ENCODE measurements around the gene NR5A2.
"Not testable (repeated sequence)": the region's sequence is repeated elsewhere in the genome, so short reads cannot be mapped to it uniquely, and the experiment has no call there.

The NR5A2 gene

GRCh38 chr1:200163911-200164310 is 136.4 kb downstream of the NR5A2 start:
- DNase-seq (ENCODE audit: low read depth) = no peak

- no peak for DNase-seq (ENCODE audit: low read depth)
Observed at GRCh38 chr1:200165493-200166220, 138.1 kb downstream of the NR5A2 start.

GRCh38 chr1:200166411-200166810 is 138.9 kb downstream of the NR5A2 start:
- DNase-seq (ENCODE audit: low read depth) = no peak

- DNase-seq (ENCODE audit: low read depth) = no peak
Observed at GRCh38 chr1:200168926-200169325, 141.4 kb downstream of the NR5A2 start.

GRCh38 chr1:200172311-200172710 is 144.8 kb downstream of the NR5A2 start:
- peak; percentile 38 for DNase-seq (ENCODE audit: low read depth)

GRCh38 chr1:200173097-200173618 is 145.6 kb downstream of the NR5A2 start:
- no peak for DNase-seq (ENCODE audit: low read depth)

GRCh38 chr1:200174525-200175295 is 147.2 kb downstream of the NR5A2 start:
- no peak for DNase-seq (ENCODE audit: low read depth)

- no peak for DNase-seq (ENCODE audit: low read depth)
Observed at GRCh38 chr1:200176181-200176580, 148.7 kb downstream of the NR5A2 start.

- DNase-seq (ENCODE audit: low read depth) = no peak
Observed at GRCh38 chr1:200176798-200177197, 149.3 kb downstream of the NR5A2 start.

- DNase-seq (ENCODE audit: low read depth) = no peak
Observed at GRCh38 chr1:200178340-200178739, 150.8 kb downstream of the NR5A2 start.

GRCh38 chr1:200179126-200179780 is 151.7 kb downstream of the NR5A2 start:
- peak; percentile 39 for DNase-seq (ENCODE audit: low read depth)

- DNase-seq (ENCODE audit: low read depth) = no peak
Observed at GRCh38 chr1:200179781-200180160, 152.3 kb downstream of the NR5A2 start.

- peak; percentile 38 for DNase-seq (ENCODE audit: low read depth)
Observed at GRCh38 chr1:200180821-200181220, 153.3 kb downstream of the NR5A2 start.

- DNase-seq (ENCODE audit: low read depth) = no peak
Observed at GRCh38 chr1:200181861-200182260, 154.4 kb downstream of the NR5A2 start.

- DNase-seq (ENCODE audit: low read depth) = no peak
Observed at GRCh38 chr1:200182701-200183100, 155.2 kb downstream of the NR5A2 start.

GRCh38 chr1:200183637-200184036 is 156.1 kb downstream of the NR5A2 start:
- DNase-seq (ENCODE audit: low read depth) = peak; percentile 56

GRCh38 chr1:200184196-200184595 is 156.7 kb downstream of the NR5A2 start:
- peak; percentile 74 for DNase-seq (ENCODE audit: low read depth)

GRCh38 chr1:200185191-200185590 is 157.7 kb downstream of the NR5A2 start:
- not testable (repeated sequence) for DNase-seq (ENCODE audit: low read depth)

- not testable (repeated sequence) for DNase-seq (ENCODE audit: low read depth)
Observed at GRCh38 chr1:200187332-200187731, 159.8 kb downstream of the NR5A2 start.

- DNase-seq (ENCODE audit: low read depth) = no peak
Observed at GRCh38 chr1:200191993-200192392, 164.5 kb downstream of the NR5A2 start.

GRCh38 chr1:200194477-200194876 is 167.0 kb downstream of the NR5A2 start:
- DNase-seq (ENCODE audit: low read depth) = no peak

GRCh38 chr1:200198236-200198635 is 170.7 kb downstream of the NR5A2 start:
- DNase-seq (ENCODE audit: low read depth) = no peak

Data from iris pigment epithelial cell (primary cell).